ENCODE results near the gene MRPL33.

MRPL33 gene

GRCh38 chr2:27766287-27766661, 5.2 kb upstream of the MRPL33 start:
- no peak for DNase-seq
- Histone ChIP-seq H3K4me1 (no peaks in the 10 kb centered on the region), H3K27me3 (no peaks in the 10 kb centered on the region), H3K4me3 (ENCODE audit: low read depth, low read length) (no peak overlapping the region), H3K9me3 (no peaks in the 10 kb centered on the region), H3K36me3 (no peaks in the 10 kb centered on the region)
- TF ChIP-seq, protein P1, sequence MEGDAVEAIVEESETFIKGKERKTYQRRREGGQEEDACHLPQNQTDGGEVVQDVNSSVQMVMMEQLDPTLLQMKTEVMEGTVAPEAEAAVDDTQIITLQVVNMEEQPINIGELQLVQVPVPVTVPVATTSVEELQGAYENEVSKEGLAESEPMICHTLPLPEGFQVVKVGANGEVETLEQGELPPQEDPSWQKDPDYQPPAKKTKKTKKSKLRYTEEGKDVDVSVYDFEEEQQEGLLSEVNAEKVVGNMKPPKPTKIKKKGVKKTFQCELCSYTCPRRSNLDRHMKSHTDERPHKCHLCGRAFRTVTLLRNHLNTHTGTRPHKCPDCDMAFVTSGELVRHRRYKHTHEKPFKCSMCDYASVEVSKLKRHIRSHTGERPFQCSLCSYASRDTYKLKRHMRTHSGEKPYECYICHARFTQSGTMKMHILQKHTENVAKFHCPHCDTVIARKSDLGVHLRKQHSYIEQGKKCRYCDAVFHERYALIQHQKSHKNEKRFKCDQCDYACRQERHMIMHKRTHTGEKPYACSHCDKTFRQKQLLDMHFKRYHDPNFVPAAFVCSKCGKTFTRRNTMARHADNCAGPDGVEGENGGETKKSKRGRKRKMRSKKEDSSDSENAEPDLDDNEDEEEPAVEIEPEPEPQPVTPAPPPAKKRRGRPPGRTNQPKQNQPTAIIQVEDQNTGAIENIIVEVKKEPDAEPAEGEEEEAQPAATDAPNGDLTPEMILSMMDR (IDR thresholded peaks at IDR 0.05; ENCODE audit: low read depth, low read length) = no peak

DNA sequence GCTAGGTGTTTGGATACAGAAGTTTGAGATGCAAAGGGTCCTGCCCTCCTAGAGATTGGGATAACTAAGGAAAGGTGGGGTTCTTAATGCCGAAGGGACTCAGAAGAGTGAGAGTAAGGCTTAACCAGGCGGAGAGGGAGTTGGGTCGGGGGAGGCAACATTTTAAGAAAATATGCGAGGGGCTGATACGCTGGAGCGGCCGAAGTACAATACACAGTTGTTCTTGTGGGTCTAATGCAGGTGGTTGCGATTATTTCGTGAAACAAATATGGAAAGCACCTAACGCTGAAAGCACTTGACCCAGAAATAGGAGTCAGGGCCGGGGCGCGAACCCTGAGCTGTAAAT, 344 bp upstream of the MRPL33 start:
- H3K9me3 ChIP-seq = no peaks in the 10 kb centered on the region
- TF ChIP-seq, protein P1 (IDR thresholded peaks at IDR 0.05; ENCODE audit: low read depth, low read length) = no peak
- H3K36me3 ChIP-seq = peaks cover 11% of the 10 kb centered on the region
- H3K27me3 ChIP-seq = no peaks in the 10 kb centered on the region
- H3K4me3 ChIP-seq (ENCODE audit: low read depth, low read length) = peak overlapping the region; percentile 87
- DNase-seq = no peak
- H3K4me1 ChIP-seq = peaks cover 1% of the 10 kb centered on the region

- peak overlapping the region; percentile 87 for H3K4me3 ChIP-seq (ENCODE audit: low read depth, low read length)
- TF ChIP-seq, protein P1 (IDR thresholded peaks at IDR 0.05; ENCODE audit: low read depth, low read length) = no peak
- H3K4me1 ChIP-seq = peaks cover 7% of the 10 kb centered on the region
- DNase-seq = no peak
- H3K9me3 ChIP-seq = no peaks in the 10 kb centered on the region
- H3K36me3 ChIP-seq = peaks cover 26% of the 10 kb centered on the region
- no peaks in the 10 kb centered on the region for H3K27me3 ChIP-seq
Measured at GRCh38 chr2:27772804-27773203, 1.3 kb downstream of the MRPL33 start.

DNA sequence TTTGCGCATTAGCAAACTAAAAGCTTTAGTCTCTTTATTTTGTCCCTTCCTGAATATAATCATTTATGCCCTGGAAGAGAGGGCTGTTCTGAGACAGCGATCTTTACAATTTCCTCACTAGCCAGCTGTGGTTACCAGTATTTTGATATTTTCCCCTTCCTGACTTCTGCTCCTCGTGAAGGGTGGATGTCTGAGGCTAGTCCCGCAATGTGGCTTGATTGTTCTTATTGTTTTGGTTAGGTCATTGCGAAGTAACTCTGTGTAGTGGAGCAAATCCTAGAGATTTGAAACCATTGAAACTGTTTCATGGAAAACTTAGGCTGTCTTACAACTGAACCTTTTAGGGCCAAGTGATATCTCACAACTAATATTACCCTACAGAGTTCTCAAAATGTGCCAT, 2.4 kb downstream of the MRPL33 start:
- Histone ChIP-seq H3K9me3 (no peaks in the 10 kb centered on the region), H3K4me3 (ENCODE audit: low read depth, low read length) (peak overlapping the region; percentile 87; the same call in 1 of the 2 replicates), H3K36me3 (peaks cover 35% of the 10 kb centered on the region), H3K4me1 (peaks cover 7% of the 10 kb centered on the region), H3K27me3 (no peaks in the 10 kb centered on the region)
- DNase-seq = no peak
- TF ChIP-seq, protein P1 (IDR thresholded peaks at IDR 0.05; ENCODE audit: low read depth, low read length) = no peak

GRCh38 chr2:27776097-27776496, 4.6 kb downstream of the MRPL33 start:
- TF ChIP-seq, protein P1 (IDR thresholded peaks at IDR 0.05; ENCODE audit: low read depth, low read length) = no peak
- H3K9me3 ChIP-seq = no peaks in the 10 kb centered on the region
- no peak overlapping the region for H3K4me3 ChIP-seq (ENCODE audit: low read depth, low read length)
- H3K4me1 ChIP-seq = peaks cover 7% of the 10 kb centered on the region
- DNase-seq = peak; percentile 63
- peaks cover 47% of the 10 kb centered on the region for H3K36me3 ChIP-seq
- H3K27me3 ChIP-seq = no peaks in the 10 kb centered on the region

DNA sequence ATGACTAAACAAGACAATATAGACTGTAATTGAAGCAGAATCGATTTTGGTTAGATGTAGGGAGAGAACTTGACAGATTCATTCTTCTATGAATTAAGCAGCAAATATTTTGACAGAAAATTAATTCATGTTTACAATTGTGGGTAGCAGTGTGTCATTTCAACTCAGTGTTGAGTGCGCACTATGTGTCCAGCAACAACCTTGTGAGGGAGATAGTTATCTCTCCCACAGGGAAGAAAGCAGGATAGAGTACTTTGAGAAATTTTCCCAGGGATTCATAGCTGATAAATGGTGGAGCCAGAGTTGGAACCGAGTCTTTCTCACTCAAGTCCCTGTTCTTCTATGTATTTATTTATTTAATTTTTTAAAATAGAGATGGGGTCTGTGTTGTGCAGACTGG, 5.2 kb downstream of the MRPL33 start:
- H3K36me3 ChIP-seq = peaks cover 47% of the 10 kb centered on the region
- H3K9me3 ChIP-seq = no peaks in the 10 kb centered on the region
- no peak for DNase-seq
- H3K27me3 ChIP-seq = no peaks in the 10 kb centered on the region
- TF ChIP-seq, protein P1 (IDR thresholded peaks at IDR 0.05; ENCODE audit: low read depth, low read length) = no peak
- H3K4me1 ChIP-seq = peaks cover 7% of the 10 kb centered on the region
- H3K4me3 ChIP-seq (ENCODE audit: low read depth, low read length) = no peak overlapping the region
